Measurements from ENCODE around the gene CYBB.

- TF ChIP-seq, protein P1, sequence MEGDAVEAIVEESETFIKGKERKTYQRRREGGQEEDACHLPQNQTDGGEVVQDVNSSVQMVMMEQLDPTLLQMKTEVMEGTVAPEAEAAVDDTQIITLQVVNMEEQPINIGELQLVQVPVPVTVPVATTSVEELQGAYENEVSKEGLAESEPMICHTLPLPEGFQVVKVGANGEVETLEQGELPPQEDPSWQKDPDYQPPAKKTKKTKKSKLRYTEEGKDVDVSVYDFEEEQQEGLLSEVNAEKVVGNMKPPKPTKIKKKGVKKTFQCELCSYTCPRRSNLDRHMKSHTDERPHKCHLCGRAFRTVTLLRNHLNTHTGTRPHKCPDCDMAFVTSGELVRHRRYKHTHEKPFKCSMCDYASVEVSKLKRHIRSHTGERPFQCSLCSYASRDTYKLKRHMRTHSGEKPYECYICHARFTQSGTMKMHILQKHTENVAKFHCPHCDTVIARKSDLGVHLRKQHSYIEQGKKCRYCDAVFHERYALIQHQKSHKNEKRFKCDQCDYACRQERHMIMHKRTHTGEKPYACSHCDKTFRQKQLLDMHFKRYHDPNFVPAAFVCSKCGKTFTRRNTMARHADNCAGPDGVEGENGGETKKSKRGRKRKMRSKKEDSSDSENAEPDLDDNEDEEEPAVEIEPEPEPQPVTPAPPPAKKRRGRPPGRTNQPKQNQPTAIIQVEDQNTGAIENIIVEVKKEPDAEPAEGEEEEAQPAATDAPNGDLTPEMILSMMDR (IDR thresholded peaks at IDR 0.05), result no peak
- no peak for TF ChIP-seq REST (IDR thresholded peaks at IDR 0.05; ENCODE audit: insufficient read depth in 1 of 2, low read depth in 2 of 2, low read length in 1 of 2)
- no peak for TF ChIP-seq TCF7L2 (IDR thresholded peaks at IDR 0.05; ENCODE audit: low read depth, low read length)
These were observed 40.8 kb downstream of the CYBB start for GRCh38 chrX:37820646-37821045.

Data from Panc1 (cell line).